SK-N-MC (cell line): Measurements from ENCODE around the gene ALKBH5.

Source experiments
- EZH2 ChIP-seq: fragments of 200-600 bp; sonication (generic); IDR thresholded peaks from one replicate; pipeline ENCODE4 v1.6.1; 2017; ENCODE audit warnings: antibody characterized with exemption
- FOXP2 ChIP-seq: optimal IDR thresholded peaks from 2 replicates; pipeline ENCODE3; 2011; ENCODE audit warnings: mild to moderate bottlenecking, moderate library complexity; ENCODE audit not compliant: insufficient read depth; ENCODE audit errors: extremely low read length, control extremely low read depth
- POLR2AphosphoS5 ChIP-seq: IDR thresholded peaks from 2 replicates; pipeline ENCODE4 v1.6.1; 2012; ENCODE audit warnings: mild to moderate bottlenecking, low read depth, low read length, borderline replicate concordance

DNA sequence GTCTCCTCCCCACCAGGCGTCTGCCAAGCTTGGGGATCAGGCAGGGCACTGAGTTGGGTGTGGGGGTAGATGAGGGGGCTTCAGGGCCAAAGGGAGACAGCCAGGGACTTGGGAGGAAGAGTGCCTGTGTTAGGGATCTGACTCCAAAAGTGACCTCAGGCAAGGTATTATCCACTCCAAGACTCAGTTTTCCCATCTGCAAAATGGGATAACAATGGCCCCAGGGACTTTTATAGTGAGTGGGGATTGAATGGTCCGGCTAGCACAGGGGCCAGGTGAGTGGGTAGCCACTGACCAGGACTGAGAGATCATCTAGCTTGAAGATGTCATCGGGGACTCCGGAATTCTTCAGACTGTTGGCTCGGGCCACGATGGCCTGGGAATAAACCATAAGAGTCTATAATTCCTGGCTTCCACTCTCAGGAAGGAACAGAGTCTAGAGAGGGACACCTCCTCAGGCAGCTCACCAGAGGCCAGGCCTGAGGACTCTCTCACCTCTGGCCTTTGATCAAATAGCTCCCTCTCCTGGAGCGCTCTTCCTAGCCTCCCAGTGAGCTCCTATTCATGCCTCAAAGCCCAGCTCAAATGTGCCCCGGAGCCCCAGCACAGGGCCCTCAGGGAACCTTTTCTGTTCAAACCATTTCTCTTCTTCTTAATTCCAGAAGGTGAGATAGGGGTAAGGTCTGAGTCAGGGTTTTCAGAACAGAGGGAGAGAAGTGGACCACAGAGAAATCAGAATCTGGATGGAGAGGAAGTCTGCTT is 71.4 kb downstream of the ALKBH5 start:
- TF ChIP-seq EZH2 (no peak), POLR2AphosphoS5 (no peak), FOXP2 (no peak)
